A673 (cell line): ENCODE results near the gene CPNE1. TPM values are rescaled to one million over a fixed set of nuclear protein-coding genes. Genes with fewer than 3 reads are reported as not detected.

ENCODE experiments used
- BruUV-seq: library from RNA; stranded (reverse); fragments of 400-500 nt; replicated peaks from 2 replicates; lab custom pipeline; 2021; lab: Mats Ljungman, UMichigan
- CTCF ChIA-PET: fragments of 300-600 bp; sonication (Branson Sonifier 250); formaldehyde crosslinking; loops from one replicate; lab custom pipeline; 2022; ENCODE audit warnings: antibody characterized with exemption; lab: Charles Lee
- POLR2A ChIA-PET: fragments of 300-600 bp; sonication (Branson Sonifier 250); formaldehyde crosslinking; loops from one replicate; lab custom pipeline; 2022; ENCODE audit warnings: antibody characterized with exemption; ENCODE audit not compliant: low non-redundant PET; lab: Charles Lee
- DNase-seq: peaks from one replicate; pipeline ENCODE4 v3.0.0-alpha.2; 2015; ENCODE audit warnings: low spot score
- H3K27ac ChIP-seq: fragments of 200-600 bp; sonication (generic); 2 replicates; pipeline ENCODE4 v1.5.1; 2016; ENCODE audit warnings: mixed run types, low read depth, mild to moderate bottlenecking, mixed read lengths, antibody characterized with exemption, low read length; ENCODE audit not compliant: poor library complexity, severe bottlenecking
- H3K27me3 ChIP-seq: fragments of 200-600 bp; sonication (generic); replicated peaks from 2 replicates; pipeline ENCODE4 v1.6.1; 2017; ENCODE audit warnings: mixed run types, low read depth, mild to moderate bottlenecking, mixed read lengths, antibody characterized with exemption, low read length; ENCODE audit not compliant: insufficient read depth, poor library complexity
- H3K36me3 ChIP-seq: fragments of 200-600 bp; sonication (generic); 2 replicates; pipeline ENCODE4 v1.6.1; 2016; ENCODE audit warnings: mixed run types, mild to moderate bottlenecking, mixed read lengths, antibody characterized with exemption, low read length; ENCODE audit not compliant: insufficient read depth, poor library complexity, severe bottlenecking
- H3K4me1 ChIP-seq: fragments of 200-600 bp; sonication (generic); 2 replicates; pipeline ENCODE4 v1.6.1; 2017; ENCODE audit warnings: mixed run types, mild to moderate bottlenecking, mixed read lengths, antibody characterized with exemption, low read length; ENCODE audit not compliant: insufficient read depth, poor library complexity, severe bottlenecking
- H3K4me3 ChIP-seq: fragments of 200-600 bp; sonication (generic); 2 replicates; pipeline ENCODE4 v1.5.1; 2016; ENCODE audit warnings: low read depth, mixed run types, mild to moderate bottlenecking, mixed read lengths, low read length; ENCODE audit not compliant: poor library complexity, severe bottlenecking
- H3K9me3 ChIP-seq: fragments of 200-600 bp; sonication (generic); 2 replicates; pipeline ENCODE4 v1.6.1; 2016; ENCODE audit warnings: mixed run types, low read depth, mild to moderate bottlenecking, mixed read lengths, antibody characterized with exemption, low read length; ENCODE audit not compliant: poor library complexity, severe bottlenecking
- EZH2 ChIP-seq: fragments of 200-600 bp; sonication (generic); IDR thresholded peaks from 2 replicates; pipeline ENCODE4 v1.6.1; 2017; ENCODE audit warnings: borderline replicate concordance, low read depth, mild to moderate bottlenecking, mixed read lengths, antibody characterized with exemption, low read length; ENCODE audit not compliant: poor library complexity, severe bottlenecking
- intact Hi-C: fragments of 100-400 bp; cut with micrococcal nuclease; formaldehyde crosslinking; loops from one replicate; pipeline ENCODE4 v1.10.0; 2022; ENCODE audit not compliant: unreplicated experiment
- total RNA-seq: library from RNA; stranded (reverse); gene quantifications from 2 replicates; pipeline ENCODE4 v1.2.3, GENCODE V29; 2021
- TF ChIP-seq, protein P1 (sequence below): fragments of 300-800, 200-600 bp; sonication (generic); conservative IDR thresholded peaks from 2 replicates; pipeline ENCODE4 v1.5.1; 2017; ENCODE audit warnings: low read depth, mild to moderate bottlenecking, antibody characterized with exemption, low read length, moderate library complexity, mixed read lengths

Gene CPNE1
- total RNA-seq, 1 experiment from 2014 or later = 273 TPM

DNA sequence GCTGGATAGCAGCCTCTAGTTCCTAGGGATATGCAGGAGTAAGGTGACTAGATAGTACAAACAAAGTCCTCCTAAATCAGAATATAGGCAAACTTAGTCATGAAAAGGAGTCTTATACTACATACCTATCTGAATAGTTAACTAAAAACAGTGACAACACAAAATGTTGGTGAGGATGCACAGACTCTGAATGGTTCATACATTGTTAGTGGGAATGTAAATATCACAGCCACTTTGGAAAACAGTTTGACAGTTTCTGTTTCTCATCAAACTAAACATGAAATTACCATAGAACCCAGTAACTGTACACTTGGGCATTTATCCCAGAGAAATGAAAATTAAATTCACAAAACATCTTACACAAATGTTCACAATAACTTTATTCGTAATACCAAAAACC lies 17.3 kb upstream of the CPNE1 start:
- Histone ChIP-seq H3K4me3 (no peak overlapping the region), H3K9me3 (no peaks in the 10 kb centered on the region), H3K27ac (no peak overlapping the region), H3K36me3 (no peaks in the 10 kb centered on the region), H3K27me3 (no peaks in the 10 kb centered on the region), H3K4me1 (no peaks in the 10 kb centered on the region)
- no peak for DNase-seq
- intact Hi-C loops = no loop called here
- TF ChIP-seq, protein P1, sequence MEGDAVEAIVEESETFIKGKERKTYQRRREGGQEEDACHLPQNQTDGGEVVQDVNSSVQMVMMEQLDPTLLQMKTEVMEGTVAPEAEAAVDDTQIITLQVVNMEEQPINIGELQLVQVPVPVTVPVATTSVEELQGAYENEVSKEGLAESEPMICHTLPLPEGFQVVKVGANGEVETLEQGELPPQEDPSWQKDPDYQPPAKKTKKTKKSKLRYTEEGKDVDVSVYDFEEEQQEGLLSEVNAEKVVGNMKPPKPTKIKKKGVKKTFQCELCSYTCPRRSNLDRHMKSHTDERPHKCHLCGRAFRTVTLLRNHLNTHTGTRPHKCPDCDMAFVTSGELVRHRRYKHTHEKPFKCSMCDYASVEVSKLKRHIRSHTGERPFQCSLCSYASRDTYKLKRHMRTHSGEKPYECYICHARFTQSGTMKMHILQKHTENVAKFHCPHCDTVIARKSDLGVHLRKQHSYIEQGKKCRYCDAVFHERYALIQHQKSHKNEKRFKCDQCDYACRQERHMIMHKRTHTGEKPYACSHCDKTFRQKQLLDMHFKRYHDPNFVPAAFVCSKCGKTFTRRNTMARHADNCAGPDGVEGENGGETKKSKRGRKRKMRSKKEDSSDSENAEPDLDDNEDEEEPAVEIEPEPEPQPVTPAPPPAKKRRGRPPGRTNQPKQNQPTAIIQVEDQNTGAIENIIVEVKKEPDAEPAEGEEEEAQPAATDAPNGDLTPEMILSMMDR = no peak
- TF ChIP-seq EZH2 = no peak
- BruUV-seq = no TSS peak
- ChIA-PET POLR2A (no interaction called here), CTCF (interaction anchor here (0.6 kb wide), 1 partner anchor 265 kb away, joined by 7 read pairs; no protein-coding TSS in a partner anchor)

DNA sequence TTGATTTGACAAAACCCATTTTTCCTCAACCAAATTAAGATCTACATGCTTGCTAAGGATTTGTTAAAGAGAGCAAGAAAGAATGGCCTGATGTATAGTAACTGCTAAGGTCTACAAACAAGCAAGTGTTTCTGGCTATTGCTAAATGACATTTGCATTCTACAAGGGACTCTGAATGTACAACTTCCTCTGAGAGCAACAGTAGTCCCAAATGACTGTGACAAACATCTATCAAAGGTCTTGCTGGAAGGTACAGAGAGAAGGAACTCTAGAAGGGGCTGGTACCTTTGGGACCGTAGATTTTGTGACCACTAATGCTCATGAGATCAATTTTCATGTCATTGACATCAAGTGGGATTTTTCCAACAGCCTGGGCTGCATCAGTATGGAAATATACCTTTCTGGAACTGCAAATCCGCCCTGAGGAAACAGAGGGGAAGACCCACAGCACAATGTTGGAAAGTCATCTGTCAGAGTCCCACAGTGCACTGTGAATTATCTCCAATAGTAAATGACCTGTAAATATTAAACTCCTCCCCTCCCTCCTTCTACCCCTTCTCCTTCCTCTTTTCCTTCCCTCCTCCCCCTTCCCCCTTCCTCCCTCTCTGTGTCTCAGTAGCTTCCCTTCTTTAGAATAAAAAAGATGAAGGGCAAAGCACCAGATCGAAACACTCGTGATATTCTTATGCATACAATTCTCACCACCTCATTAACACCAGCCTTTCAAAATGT lies 15.9 kb upstream of the CPNE1 start:
- POLR2A ChIA-PET = no interaction called here
- CTCF ChIA-PET = no interaction called here

DNA sequence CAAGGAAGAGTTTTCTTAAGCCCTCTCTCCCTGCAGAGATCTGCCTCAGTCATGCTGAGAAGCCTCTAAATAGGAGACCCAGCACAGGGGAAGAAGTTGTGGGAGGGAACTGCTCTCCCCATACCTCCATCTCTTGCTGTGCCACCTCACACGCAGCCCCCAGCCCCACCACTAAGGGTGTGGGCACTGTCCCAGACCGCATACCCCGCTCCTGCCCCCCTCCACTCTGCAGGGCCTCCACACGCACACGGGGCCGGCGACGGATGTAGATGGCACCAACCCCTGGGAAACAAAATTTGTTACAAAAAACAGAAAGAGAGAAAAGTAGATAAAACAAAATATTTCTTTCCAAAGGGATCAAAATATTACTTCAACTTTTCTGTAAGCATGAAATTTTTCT lies 10.2 kb upstream of the CPNE1 start:
- intact Hi-C loops = no loop called here
- DNase-seq = no peak
- TF ChIP-seq EZH2 = no peak
- TF ChIP-seq, protein P1 = no peak

More for the DNA sequence above, 15.9 kb upstream of the CPNE1 start:
- Histone ChIP-seq H3K27ac (no peak overlapping the region), H3K4me3 (no peak overlapping the region), H3K4me1 (no peaks in the 10 kb centered on the region), H3K36me3 (no peaks in the 10 kb centered on the region), H3K9me3 (no peaks in the 10 kb centered on the region), H3K27me3 (no peaks in the 10 kb centered on the region)
- TF ChIP-seq EZH2 = no peak
- TF ChIP-seq, protein P1 = no peak
- no peak for DNase-seq
- BruUV-seq = no TSS peak
- intact Hi-C loops = no loop called here

More for the DNA sequence above, 10.2 kb upstream of the CPNE1 start:
- Histone ChIP-seq H3K9me3 (no peaks in the 10 kb centered on the region), H3K27ac (no peak overlapping the region), H3K36me3 (peaks cover 4% of the 10 kb centered on the region), H3K4me1 (no peaks in the 10 kb centered on the region), H3K4me3 (no peak overlapping the region), H3K27me3 (no peaks in the 10 kb centered on the region)
- ChIA-PET POLR2A (no interaction called here), CTCF (no interaction called here)
- BruUV-seq = no TSS peak
